Activated naive CD4-positive, alpha-beta T cell treated with anti-CD3 and anti-CD28 coated beads, Interleukin-2, amount 50 U/mL, for 24 hours (primary cell): Measurements from ENCODE around the gene CHST15.
A peak's percentile ranks its signal among the peaks of the same experiment; 100 is the strongest.

Source experiments
- H3K27ac Mint-ChIP-seq: one replicate; pipeline ENCODE4 v1.8.0; 2021; ENCODE audit warnings: mild to moderate bottlenecking, mixed read lengths
- H3K27me3 Mint-ChIP-seq: one replicate; pipeline ENCODE4 v1.8.0; 2021; ENCODE audit warnings: mixed read lengths
- H3K36me3 Mint-ChIP-seq: one replicate; pipeline ENCODE4 v1.8.0; 2021; ENCODE audit warnings: mixed read lengths
- H3K4me1 Mint-ChIP-seq: one replicate; pipeline ENCODE4 v1.8.0; 2021; ENCODE audit warnings: mixed read lengths
- H3K4me3 Mint-ChIP-seq: one replicate; pipeline ENCODE4 v1.8.0; 2021; ENCODE audit warnings: mild to moderate bottlenecking, mixed read lengths
- H3K9me3 Mint-ChIP-seq: one replicate; pipeline ENCODE4 v1.8.0; 2021; ENCODE audit warnings: mixed read lengths

CHST15 gene

GRCh38 chr10:124092860-124093773 is at the start of gene CHST15:
Gene CHST15 (minus strand): TSS chr10:124093598. CDS start chr10:124046212, 47,386 bp downstream.
- Mint-ChIP-seq H3K9me3 (no peaks in the 10 kb centered on the region), H3K4me1 (peaks cover 4% of the 10 kb centered on the region), H3K4me3 (peak within 1 kb of the TSS; percentile 20), H3K36me3 (no peaks in the 10 kb centered on the region), H3K27me3 (peaks cover 26% of the 10 kb centered on the region), H3K27ac (no peak within 1 kb of the TSS)

GRCh38 chr10:124142960-124143359 is 49.6 kb upstream of the CHST15 start:
- no peak overlapping the region for H3K4me3 Mint-ChIP-seq
- no peaks in the 10 kb centered on the region for H3K4me1 Mint-ChIP-seq
- no peaks in the 10 kb centered on the region for H3K9me3 Mint-ChIP-seq
- H3K27ac Mint-ChIP-seq = no peak overlapping the region
- no peaks in the 10 kb centered on the region for H3K27me3 Mint-ChIP-seq
- H3K36me3 Mint-ChIP-seq = no peaks in the 10 kb centered on the region

GRCh38 chr10:124142006-124142739 is 48.8 kb upstream of the CHST15 start:
- peaks cover 3% of the 10 kb centered on the region for H3K27me3 Mint-ChIP-seq
- no peak overlapping the region for H3K4me3 Mint-ChIP-seq
- H3K36me3 Mint-ChIP-seq = no peaks in the 10 kb centered on the region
- no peaks in the 10 kb centered on the region for H3K4me1 Mint-ChIP-seq
- no peaks in the 10 kb centered on the region for H3K9me3 Mint-ChIP-seq
- no peak overlapping the region for H3K27ac Mint-ChIP-seq

- Mint-ChIP-seq H3K4me3 (no peak overlapping the region), H3K27ac (no peak overlapping the region), H3K36me3 (no peaks in the 10 kb centered on the region), H3K4me1 (no peaks in the 10 kb centered on the region), H3K27me3 (peaks cover 6% of the 10 kb centered on the region), H3K9me3 (no peaks in the 10 kb centered on the region)
Observed at GRCh38 chr10:124138883-124139348, 45.5 kb upstream of the CHST15 start.

GRCh38 chr10:124138195-124138882 is 44.9 kb upstream of the CHST15 start:
- H3K9me3 Mint-ChIP-seq = no peaks in the 10 kb centered on the region
- no peak overlapping the region for H3K27ac Mint-ChIP-seq
- peaks cover 6% of the 10 kb centered on the region for H3K27me3 Mint-ChIP-seq
- H3K36me3 Mint-ChIP-seq = no peaks in the 10 kb centered on the region
- H3K4me1 Mint-ChIP-seq = no peaks in the 10 kb centered on the region
- H3K4me3 Mint-ChIP-seq = no peak overlapping the region

- peaks cover 9% of the 10 kb centered on the region for H3K27me3 Mint-ChIP-seq
- H3K4me3 Mint-ChIP-seq = no peak overlapping the region
Observed at GRCh38 chr10:124134251-124134893, 41.0 kb upstream of the CHST15 start.

GRCh38 chr10:124132876-124133275 is 39.5 kb upstream of the CHST15 start:
- H3K36me3 Mint-ChIP-seq = no peaks in the 10 kb centered on the region
- H3K27me3 Mint-ChIP-seq = peaks cover 9% of the 10 kb centered on the region
- no peak overlapping the region for H3K27ac Mint-ChIP-seq
- no peaks in the 10 kb centered on the region for H3K4me1 Mint-ChIP-seq
- H3K4me3 Mint-ChIP-seq = no peak overlapping the region
- H3K9me3 Mint-ChIP-seq = no peaks in the 10 kb centered on the region

More at GRCh38 chr10:124134251-124134893, 41.0 kb upstream of the CHST15 start:
- H3K4me1 Mint-ChIP-seq = no peaks in the 10 kb centered on the region
- H3K36me3 Mint-ChIP-seq = no peaks in the 10 kb centered on the region
- no peaks in the 10 kb centered on the region for H3K9me3 Mint-ChIP-seq
- H3K27ac Mint-ChIP-seq = no peak overlapping the region

GRCh38 chr10:124132306-124132705 is 38.9 kb upstream of the CHST15 start:
- Mint-ChIP-seq H3K27me3 (peaks cover 5% of the 10 kb centered on the region), H3K4me3 (no peak overlapping the region), H3K4me1 (no peaks in the 10 kb centered on the region), H3K27ac (no peak overlapping the region), H3K9me3 (no peaks in the 10 kb centered on the region), H3K36me3 (no peaks in the 10 kb centered on the region)

GRCh38 chr10:124131172-124131571 is 37.8 kb upstream of the CHST15 start:
- peaks cover 5% of the 10 kb centered on the region for H3K27me3 Mint-ChIP-seq
- H3K4me1 Mint-ChIP-seq = no peaks in the 10 kb centered on the region
- no peak overlapping the region for H3K4me3 Mint-ChIP-seq
- H3K36me3 Mint-ChIP-seq = no peaks in the 10 kb centered on the region
- H3K27ac Mint-ChIP-seq = no peak overlapping the region
- H3K9me3 Mint-ChIP-seq = no peaks in the 10 kb centered on the region

GRCh38 chr10:124130198-124130900 is 37.0 kb upstream of the CHST15 start:
- Mint-ChIP-seq H3K4me3 (no peak overlapping the region), H3K27ac (no peak overlapping the region), H3K4me1 (no peaks in the 10 kb centered on the region)

GRCh38 chr10:124129471-124129870 is 36.1 kb upstream of the CHST15 start:
- Mint-ChIP-seq H3K9me3 (no peaks in the 10 kb centered on the region), H3K36me3 (no peaks in the 10 kb centered on the region), H3K4me3 (no peak overlapping the region), H3K4me1 (no peaks in the 10 kb centered on the region), H3K27me3 (peaks cover 3% of the 10 kb centered on the region), H3K27ac (no peak overlapping the region)

More at GRCh38 chr10:124130198-124130900, 37.0 kb upstream of the CHST15 start:
- Mint-ChIP-seq H3K36me3 (no peaks in the 10 kb centered on the region), H3K9me3 (no peaks in the 10 kb centered on the region), H3K27me3 (peaks cover 5% of the 10 kb centered on the region)

GRCh38 chr10:124128811-124129145 is 35.4 kb upstream of the CHST15 start:
- H3K9me3 Mint-ChIP-seq = no peaks in the 10 kb centered on the region
- peaks cover 3% of the 10 kb centered on the region for H3K27me3 Mint-ChIP-seq
- no peak overlapping the region for H3K27ac Mint-ChIP-seq
- H3K4me1 Mint-ChIP-seq = no peaks in the 10 kb centered on the region
- H3K4me3 Mint-ChIP-seq = no peak overlapping the region
- H3K36me3 Mint-ChIP-seq = no peaks in the 10 kb centered on the region

- no peak overlapping the region for H3K4me3 Mint-ChIP-seq
- peaks cover 3% of the 10 kb centered on the region for H3K27me3 Mint-ChIP-seq
- H3K4me1 Mint-ChIP-seq = no peaks in the 10 kb centered on the region
- no peaks in the 10 kb centered on the region for H3K36me3 Mint-ChIP-seq
- H3K9me3 Mint-ChIP-seq = no peaks in the 10 kb centered on the region
- no peak overlapping the region for H3K27ac Mint-ChIP-seq
Observed at GRCh38 chr10:124127965-124128810, 34.8 kb upstream of the CHST15 start.

- Mint-ChIP-seq H3K4me1 (no peaks in the 10 kb centered on the region), H3K36me3 (no peaks in the 10 kb centered on the region), H3K27ac (no peak overlapping the region), H3K27me3 (peaks cover under 1% of the 10 kb centered on the region), H3K4me3 (no peak overlapping the region), H3K9me3 (no peaks in the 10 kb centered on the region)
Observed at GRCh38 chr10:124127563-124127962, 34.2 kb upstream of the CHST15 start.
